Stimulated activated CD4-positive, alpha-beta T cell treated with anti-CD3 and anti-CD28 coated beads, TNF-alpha, amount 100 ng/mL, for 4 hours (primary cell): ENCODE data around the gene ANKRD10.
A peak's percentile ranks its signal among the peaks of the same experiment; 100 is the strongest.

Experiments used
- DNase-seq, 3 experiments: peaks; one replicate each; pipeline ENCODE4 v3.0.0-alpha.2; 2020; ENCODE audit warnings: low read depth in 3 of 3

The ANKRD10 gene

DNA sequence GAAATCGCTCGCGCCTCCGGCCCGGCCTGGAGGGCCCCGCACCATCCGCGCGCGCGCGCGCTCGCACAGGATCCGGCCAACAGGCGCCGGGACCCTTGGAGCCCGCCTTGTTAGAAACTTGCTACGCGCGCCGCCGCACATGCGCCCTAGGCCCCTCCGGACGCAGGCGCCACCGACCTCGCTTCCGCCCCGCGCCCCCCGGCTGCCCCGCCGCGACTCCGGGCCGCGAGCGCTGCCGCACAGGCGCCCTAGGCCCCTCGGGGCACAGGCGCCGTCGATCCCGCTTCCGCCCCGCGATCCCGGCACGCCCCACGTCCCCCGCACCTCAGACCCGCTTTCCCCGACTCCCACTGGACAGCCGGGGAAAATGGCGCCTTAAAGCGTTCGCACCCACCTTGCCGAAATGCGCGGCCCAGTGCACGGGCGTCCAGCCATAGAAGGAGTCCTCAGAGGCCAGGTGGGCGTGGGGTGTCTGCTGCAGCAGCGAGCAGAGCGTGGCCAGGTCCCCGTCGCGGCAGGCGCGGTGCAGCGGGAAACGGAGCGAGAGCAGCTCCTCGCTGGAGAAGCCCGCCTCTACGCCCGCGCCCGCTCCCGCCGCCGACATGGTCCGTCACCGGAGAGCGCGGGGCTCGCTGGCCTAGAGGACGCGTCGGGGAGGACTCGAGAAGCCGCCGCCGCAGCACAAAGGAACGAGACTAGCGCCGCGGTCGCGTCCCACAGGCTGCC lies 375 bp downstream of the ANKRD10 start:
- peak; percentile 45 to 70 (median 46) for DNase-seq

DNA sequence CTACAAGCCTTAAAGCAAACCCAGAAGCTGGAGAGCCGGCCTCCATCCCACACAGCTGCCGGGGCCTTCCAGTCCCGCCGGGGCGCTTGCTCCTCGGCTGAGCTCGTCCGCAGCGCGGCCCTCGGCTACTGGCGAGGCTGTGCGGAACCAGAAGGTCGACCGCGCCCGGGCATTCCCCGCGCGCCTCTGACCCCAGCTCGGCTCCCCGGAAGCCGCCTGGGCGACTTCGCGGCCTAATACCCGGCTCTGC lies 863 bp downstream of the ANKRD10 start:
- peak in 1 of 3 experiments; percentile 7 for DNase-seq

DNA sequence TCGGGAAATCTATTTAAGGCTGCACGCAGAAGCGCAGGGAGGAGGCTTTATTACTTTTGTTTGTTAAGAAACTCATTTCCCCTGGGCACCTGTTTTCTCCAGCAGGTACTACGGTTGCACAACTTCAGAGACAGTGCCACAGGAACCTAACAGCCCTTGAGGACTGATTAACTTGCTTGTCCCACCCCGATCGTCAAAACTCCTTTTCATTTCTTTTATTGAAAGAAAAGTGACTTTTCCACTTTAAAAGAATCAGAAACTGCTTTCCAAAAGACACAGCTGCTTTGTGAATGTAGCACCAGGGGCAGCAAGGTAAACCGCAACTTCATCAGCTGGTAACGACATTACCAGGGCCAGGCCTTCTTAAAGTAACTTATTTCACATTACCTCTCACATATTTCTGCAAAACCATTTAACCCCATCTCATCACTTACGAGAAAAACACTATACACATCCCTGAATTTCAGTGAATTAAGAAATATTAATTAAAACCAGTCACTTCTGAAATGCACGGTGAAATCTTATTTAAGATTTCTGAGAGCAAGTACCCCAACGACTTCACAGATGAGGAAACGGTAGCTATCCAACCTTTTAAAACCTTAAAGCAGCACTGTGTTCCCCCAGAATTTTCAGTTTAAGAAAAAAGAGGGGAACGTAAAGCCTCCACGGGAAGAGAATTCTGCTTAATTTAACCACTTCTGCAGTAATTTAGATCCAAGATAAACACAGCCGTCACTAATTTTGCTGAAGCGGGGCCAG lies 1.4 kb downstream of the ANKRD10 start:
- DNase-seq = no peak

DNA sequence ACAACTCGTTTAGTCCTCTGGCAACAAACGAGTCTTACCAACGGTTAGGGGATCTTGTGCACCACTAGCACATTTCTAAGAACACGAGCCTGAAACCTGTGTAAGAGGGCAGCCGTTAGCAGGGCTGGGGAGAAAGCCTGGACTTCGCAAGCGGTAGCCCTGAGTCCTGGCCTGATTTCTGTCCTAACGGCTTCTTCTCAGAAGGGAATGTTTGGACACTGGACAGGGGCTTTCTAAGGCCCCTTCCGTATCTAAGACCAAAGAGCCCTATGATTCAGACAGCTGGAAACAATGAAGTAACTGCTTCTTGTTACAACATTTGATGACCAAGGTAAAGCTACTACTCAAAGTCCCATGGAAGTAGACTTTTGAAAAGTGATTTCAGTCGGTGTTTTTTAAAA lies 2.2 kb downstream of the ANKRD10 start:
- no peak for DNase-seq

DNA sequence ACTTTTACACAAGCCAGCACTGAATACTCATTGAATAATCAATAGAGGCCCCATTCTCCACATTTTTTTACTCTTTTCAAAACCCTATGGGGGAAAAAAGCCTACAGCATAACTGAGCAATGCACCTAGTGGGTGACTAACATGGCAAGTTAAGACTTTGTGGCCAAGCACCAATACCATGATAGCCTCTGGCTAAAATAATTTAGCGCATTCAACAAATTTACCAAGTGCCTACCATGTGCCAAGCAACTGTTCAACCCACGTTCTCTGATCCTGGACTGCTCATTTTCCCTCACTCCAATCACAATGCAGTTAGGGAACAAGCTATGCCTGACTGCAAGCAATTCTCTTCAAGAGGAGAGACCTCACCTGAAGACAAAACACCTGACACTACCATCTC lies 3.0 kb downstream of the ANKRD10 start:
- DNase-seq = no peak

DNA sequence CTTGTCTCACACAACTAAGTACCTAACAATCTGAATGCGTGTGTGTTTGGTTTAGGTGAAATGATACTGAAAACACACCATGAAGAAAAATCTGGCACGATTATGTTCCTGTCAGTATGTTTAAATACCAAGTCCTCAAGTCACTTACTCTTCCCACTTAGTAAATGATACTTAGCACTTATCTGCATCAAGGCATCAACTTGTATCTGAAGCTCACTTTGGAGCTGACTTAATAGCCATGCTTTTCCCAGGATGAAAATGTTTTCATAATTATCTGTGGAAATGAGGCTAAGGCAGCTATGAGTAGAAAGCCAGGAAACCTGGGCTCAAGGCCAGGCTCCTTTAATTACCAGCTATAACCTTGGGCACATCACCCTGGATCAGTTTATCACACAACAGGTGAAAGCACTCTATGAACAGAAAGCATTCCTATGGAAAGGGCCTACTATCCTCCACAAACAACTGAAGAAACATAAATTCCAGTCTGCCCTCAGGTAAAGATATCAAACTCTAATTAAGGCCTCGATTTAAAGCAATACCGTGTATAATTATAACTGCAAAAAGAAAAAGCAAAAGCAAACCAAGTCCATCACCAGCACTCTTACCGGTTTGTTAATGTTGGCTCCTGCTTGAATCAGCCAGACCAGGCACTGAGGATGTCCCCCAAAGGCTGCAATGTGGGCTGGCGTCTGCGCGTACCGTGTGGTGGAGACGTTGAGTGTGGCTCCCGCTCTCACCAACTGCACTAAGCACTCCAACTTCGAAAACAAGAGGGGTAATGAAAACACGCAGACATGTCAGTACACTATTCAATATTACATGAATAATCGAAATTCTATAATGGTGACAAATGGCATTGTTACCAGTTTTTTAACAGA lies 4.6 kb downstream of the ANKRD10 start:
- no peak for DNase-seq

DNA sequence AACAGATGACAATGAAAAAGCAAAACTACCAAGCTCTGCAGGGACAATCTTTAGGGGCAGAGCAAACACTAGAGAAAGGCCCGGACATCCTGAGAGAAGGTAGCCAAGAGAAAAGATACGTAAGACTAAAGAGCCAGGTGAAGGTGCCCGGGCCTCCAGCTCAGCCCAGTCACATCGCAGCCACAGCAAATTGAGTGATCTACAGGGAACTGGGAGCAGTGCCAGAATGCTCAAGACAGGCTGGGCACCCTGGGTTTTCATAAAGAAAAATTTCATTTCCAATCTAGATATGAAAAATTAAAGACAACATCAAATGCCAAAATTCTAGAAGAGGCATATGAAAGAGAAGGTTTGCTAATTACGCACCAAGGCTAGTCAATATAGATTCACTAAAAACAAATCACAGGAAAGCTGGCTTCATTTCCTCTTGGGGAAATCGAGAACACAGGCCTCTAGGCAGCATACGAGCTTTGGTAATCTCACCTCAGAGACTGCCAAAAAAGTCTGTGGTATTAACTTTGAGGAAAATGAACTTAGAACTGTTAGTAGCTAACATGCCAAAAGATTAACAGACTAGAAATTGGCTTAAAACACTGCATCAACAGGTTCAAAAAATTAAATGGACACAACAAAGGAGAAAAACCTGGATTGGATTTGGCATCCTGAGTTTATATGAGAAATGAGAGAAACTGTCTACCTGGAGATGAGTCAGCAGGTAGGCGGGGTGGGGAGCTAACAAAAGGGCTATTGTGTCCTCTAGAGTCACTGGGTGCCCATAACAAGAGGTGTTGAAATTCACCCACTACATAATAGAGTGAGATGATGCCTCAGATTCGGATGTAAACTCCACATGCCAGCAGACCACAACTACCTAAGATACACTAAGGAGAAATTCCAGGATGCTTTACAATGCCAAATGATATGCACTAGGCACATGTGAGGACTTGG lies 6.6 kb downstream of the ANKRD10 start:
- DNase-seq = no peak

DNA sequence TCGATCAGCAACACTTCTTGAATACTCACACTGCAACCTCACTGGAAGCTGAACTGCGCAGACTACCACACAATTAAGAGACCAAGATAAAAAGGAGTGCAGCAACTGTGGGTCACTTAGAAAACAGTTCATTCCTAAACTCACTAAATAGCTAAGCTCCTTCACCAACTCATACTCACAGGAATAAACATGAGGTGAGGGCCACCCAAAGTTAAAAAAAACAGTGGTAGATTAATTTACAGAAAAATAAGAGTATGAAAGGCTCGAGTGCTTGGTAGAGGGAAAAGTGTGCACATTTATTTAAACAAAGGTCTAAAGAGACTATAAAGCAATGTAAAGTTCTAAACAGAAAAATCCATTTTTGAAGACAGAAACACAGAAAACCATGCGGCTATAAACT lies 7.6 kb downstream of the ANKRD10 start:
- no peak for DNase-seq

DNA sequence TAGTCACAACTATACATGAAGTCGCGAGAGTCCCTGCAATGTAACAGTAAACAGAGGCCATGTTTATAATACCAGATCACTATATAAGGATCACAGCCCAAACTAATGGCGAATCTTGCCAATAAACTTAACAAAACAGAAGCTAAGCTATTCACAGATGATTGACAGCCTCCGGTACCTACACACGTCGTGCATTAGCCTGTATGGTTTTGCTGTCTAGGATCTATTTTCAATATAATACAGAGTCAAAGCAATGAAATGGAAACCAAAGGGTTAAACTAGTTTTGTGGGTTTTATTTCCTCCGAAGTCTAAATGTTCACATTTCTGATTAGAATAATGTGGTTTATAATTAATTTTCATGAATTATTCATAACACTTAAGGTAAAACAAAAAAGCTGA lies 10.1 kb downstream of the ANKRD10 start:
- no peak for DNase-seq

DNA sequence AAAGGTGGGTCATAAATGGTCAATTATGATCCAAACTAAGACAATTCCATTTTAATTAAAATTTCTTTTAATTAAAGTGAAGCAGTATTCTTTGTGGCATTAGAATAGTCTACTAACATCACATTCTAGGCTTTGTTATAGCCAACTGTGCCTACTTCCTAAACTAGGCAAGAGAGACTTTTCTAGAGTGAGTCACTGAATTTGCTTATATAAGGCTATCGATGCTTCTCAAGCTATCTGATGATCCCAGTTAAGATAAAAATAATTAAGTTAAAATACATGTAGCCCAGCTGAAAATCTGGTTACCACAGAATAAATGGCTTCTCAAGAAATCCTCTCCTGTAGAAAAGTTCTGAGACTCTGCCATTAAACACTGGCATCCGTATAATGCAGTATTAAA lies 12.5 kb downstream of the ANKRD10 start:
- DNase-seq = no peak

DNA sequence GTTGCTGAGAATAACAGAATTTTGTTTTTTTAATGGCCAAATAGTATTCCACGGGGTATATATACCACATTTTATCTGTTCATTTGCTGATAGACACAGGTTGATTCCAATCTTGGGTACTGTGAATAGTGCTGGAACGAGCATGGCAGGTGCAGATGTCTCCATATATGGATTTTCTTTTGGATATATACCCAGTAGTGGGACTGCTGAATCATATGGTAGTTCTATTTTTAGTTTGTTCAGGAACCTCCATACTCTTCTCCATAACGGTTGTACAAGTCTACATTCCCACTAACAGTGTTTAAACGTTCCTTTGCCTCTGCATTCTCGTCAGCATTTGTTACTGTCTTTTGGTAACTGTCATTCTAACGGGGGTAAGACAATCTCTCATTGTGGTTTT lies 17.3 kb downstream of the ANKRD10 start:
- DNase-seq = no peak

DNA sequence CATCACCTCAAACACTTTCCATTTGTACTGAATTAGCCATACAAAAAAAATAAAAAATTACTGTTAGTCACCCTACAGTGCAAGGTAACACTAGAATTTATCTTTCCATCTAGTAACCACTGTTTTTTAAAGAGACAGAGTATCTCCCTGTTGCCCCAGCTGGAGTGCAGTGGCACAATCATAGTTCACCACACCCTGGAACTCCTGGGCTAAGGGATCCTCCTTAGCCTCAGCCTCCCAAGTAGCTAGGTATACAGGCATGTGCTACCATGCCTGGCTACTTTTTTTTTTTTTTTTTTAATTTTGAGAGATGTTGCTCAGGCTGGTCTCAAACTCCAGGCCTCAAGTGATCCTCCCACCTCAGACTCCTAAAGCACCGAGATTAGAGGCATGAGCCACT lies 17.9 kb downstream of the ANKRD10 start:
- no peak for DNase-seq

DNA sequence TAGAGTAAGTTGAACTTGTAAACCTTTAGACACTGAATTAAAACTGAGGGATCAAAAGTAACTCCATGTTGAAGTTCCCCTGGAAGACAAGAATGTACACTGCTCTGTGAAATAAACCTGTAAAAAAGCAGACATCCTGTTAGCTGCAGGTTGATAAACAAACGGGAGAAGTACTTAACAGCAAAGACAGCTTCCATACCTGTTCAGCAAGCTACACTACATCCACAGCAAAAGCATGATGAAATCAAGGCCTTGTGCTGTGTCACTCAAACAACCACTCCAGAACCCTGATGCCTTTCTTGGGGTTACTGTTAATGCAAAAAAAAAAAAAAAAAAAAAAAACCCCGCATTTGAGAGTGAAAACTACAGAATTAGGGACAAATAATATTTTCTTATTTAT lies 20.8 kb downstream of the ANKRD10 start:
- DNase-seq = no peak

DNA sequence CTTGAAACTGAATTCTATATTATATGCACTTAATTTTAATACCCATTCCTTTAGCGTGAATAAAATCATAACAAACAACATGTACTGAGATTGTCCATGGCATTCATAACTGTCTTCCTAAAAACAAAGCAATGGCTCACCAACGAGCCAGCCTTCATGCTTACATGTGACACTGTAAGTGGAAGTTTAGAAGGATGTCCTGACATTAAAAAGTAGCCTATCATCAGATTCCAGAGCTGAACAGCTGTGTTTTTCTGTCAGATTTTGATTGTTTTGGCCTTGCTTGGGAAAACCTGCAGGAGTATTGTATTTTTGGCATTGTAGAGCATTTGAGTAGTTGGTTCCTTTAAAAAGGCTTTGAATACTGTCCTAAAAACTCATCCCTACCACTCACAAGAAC lies 21.3 kb downstream of the ANKRD10 start:
- DNase-seq = no peak

DNA sequence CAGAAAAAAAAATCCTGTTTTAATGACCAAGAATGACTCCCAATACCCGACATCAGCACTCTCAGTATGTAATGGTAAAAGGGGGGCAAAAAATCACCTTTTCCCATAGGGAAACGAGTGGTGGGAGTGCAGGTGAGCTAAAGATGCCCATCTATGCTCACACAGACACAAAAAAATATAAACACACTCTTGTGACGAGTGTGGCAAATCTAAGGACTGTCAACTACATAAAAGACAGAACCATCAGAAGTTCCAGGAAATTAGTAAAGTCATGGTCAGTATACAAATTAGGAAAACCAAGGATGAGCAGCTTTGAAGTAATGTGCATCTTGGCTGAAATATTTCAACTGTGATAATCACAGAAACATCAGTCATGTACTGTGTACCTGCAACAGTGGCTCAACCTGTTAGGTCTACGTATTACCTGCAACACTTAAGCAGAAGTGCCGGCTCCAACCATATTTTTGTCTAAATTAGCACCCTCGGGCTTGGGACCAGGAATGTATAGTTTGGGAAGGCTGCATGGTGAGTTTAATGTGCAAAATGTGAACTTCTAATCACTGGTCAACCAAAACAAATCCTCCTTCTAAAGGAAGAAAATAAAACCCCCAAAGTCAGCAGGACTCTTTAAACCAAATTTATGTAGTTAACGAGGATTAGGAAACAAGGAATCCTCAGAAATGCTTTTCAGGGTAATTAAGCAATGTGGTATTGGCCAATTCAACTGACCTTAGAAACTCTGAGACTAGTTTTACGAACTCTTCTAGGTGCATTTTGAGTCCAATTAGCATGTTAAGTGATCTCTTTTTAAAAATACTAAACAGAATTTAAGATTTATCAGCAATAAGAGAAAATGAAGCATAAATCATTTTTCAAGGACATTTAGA lies 24.3 kb downstream of the ANKRD10 start:
- no peak for DNase-seq

DNA sequence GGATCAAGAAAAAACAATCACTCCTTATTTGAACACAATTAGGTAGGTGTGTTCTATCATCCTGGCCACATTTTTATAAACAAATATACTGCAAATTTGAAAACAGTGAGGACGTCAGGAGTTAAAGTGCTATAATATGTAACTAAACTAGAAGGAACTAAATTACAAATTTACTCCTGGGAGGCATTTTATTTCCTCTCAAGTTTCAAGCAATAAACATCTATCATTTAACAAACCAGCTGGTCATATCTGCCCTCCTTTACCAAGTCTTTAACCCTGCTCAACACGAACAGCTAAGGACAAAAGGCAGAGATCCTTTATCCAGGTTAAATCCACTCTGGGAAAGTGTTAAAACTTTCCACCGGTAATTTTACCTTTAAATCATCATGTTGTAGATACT lies 26.5 kb downstream of the ANKRD10 start:
- no peak for DNase-seq

DNA sequence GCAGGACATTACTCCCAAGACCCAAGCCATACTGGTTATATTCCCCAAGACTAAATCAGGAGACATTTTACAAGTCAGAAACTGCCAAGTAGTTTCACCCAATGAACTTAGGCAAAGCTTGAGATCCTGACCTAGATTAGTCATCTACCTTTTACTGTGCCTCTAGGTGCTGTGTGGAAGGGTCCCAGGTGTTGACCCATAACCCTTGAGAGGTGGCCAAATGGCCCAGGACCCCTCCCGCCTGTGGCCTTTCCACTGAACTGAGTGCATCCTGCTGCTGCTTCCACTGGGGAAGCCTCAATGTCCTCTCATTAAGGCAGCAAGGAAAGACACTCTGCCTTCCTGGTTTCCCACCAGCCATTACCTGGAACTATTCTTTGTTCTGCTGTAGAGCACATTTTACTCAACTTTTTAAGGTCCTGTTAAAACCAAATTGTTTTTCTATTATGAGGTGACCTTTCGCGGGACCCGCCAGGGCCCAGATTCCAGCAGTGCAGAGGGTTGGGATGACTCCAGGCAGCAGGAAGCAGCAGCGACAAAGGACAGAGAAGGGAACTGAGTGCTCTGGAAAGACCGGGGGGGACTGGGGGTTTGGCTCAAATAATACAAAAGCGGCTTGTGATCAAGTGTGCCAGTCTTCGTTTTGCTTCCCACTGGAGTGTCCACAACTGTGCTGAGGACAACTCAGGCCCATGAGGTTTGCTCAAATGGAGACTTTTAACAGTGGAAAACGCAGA lies 27.1 kb downstream of the ANKRD10 start:
- DNase-seq = no peak

DNA sequence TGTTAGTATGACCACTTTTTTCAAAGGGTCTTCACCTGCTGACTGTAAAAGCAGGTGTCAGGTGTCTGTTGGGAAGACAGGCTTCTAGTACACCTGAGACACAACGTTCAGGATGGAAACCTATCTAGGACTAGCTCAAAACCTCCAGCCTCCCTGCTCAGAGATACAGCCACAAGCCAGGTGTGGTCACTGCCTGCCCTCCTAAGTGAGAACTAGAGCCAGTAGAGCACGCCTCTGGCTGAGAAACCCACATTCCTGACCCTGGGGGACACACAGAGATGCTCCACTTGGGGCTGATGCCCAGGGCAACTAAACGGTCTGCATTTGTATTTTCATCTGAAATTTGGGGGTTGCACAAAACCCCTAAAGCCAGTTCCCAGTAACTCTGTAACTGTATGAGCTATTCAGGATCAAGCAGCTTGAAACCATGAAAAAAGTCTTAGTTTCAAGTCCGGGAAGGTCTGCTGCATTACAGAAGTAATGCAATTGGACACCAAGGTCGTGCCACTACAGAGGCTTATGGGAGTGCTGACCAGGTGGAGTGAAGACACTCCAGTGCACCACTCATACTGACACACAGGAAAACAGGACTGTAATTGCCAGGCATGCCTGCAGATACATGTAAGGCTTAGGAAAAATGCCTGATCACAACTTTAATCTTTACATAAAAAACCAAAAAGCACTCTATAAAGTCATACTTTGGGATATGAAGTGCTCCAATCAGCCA lies 27.8 kb downstream of the ANKRD10 start:
- DNase-seq = no peak
